SKM-1 treated with dmso at 0.1 percent for 144 hours (cell line): ENCODE results near the gene RTKN2.
A peak's percentile ranks its signal among the peaks of the same experiment; 100 is the strongest.
"Not testable (repeated sequence)": the region's sequence is repeated elsewhere in the genome, so short reads cannot be mapped to it uniquely, and the experiment has no call there.

Experiments used
- DNase-seq: peaks from one replicate; lab custom pipeline; 2025; ENCODE audit not compliant: unreplicated experiment; lab: John Stamatoyannopoulos, UW

Gene RTKN2, protein sequence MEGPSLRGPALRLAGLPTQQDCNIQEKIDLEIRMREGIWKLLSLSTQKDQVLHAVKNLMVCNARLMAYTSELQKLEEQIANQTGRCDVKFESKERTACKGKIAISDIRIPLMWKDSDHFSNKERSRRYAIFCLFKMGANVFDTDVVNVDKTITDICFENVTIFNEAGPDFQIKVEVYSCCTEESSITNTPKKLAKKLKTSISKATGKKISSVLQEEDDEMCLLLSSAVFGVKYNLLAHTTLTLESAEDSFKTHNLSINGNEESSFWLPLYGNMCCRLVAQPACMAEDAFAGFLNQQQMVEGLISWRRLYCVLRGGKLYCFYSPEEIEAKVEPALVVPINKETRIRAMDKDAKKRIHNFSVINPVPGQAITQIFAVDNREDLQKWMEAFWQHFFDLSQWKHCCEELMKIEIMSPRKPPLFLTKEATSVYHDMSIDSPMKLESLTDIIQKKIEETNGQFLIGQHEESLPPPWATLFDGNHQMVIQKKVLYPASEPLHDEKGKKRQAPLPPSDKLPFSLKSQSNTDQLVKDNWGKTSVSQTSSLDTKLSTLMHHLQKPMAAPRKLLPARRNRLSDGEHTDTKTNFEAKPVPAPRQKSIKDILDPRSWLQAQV

DNA sequence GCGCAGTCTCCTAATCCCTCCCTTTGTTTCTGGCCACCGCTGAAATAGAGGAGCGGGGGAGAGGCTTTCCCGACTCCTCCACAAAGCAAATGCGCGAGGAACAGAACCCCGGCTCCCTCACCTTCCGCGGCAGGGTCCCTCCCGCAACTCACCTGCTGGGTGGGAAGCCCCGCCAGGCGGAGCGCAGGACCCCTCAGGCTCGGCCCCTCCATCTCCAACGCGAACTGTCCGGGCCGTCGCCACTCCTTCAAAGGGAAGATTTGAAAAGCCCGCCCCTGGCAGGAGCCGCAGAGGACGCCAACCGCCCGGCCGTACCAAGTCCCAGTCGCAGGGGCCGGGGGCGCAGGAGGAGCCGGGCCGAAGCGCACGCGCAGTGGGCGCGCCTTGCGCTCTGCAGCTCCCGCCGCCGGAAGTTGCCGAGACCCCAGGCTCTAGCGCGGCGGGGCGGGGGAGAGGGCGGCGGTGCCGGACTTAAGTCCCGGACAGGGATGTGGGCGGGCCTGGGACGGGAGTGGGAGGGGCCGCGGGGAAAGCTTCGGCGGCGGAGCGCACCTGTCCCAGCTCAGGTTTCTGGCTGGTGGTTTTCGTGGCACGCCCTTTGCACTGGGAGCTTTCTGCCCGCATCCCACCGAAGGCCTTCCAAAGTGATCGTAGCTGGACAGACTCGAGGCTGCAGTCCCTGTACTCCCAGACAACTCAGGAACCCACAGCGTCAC lies at the start of gene RTKN2:
Gene RTKN2, minus strand, starts transcription at position 446 of the 716 bp plus-strand sequence. Its CDS starts 234 bp downstream, at position 212.
- DNase-seq, result peak; percentile 81

DNA sequence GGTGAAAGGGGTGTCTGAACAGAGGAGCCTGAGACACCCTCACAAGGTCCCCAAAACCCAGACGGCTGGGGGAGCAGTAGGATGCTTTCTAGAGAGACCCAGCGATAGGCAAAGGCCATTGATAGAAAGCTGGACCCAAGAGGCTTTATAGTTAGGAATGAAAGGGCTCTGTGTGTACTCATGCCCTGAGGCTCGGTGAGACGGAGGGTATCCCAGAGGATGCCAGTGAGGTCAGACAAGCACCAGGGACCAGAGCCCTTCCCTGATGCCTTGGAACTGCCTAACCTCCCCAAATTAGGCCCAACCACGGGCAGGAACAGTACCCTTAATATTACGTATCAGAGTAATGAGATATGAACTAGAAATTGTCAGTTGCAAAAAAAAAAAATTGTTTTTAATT lies 48.6 kb upstream of the RTKN2 start:
- no peak for DNase-seq

DNA sequence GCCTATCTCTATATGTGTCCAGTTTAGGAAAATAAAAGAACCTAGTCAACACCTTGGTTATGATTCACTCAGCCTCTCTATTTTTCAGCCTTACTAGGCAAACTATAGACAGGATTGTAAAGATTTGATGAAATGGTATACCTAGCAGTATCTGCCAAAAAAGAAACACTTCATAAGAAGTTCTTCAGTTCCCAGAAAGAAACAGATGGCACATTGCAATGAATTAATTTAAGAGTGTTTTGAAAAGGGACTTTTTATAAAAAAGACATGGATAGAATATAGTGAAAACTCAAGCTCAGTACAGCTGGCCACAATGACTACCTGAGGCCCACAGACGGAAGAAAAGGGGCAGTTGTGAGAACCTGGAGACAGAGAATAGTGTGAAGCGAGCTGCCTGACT lies 40.6 kb upstream of the RTKN2 start:
- no peak for DNase-seq

DNA sequence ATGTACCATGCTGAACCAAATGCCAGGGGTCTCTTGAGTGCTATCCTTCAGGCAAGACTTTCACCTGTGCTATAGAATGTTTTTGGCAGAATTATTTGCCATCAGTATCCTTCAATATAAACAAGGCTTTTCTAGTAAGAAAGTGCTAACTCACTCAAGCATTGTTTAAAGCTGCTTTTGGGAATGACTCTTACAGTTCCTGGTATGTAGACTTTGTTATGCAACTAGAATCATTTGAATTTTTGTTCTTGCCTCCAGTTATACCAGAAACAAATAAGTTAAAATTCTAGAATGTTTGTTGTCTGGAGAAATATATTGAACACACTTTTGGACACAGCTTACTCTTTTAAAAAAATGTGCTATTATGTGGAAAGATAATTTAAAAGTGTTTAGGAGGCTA lies 39.5 kb upstream of the RTKN2 start:
- no peak for DNase-seq

DNA sequence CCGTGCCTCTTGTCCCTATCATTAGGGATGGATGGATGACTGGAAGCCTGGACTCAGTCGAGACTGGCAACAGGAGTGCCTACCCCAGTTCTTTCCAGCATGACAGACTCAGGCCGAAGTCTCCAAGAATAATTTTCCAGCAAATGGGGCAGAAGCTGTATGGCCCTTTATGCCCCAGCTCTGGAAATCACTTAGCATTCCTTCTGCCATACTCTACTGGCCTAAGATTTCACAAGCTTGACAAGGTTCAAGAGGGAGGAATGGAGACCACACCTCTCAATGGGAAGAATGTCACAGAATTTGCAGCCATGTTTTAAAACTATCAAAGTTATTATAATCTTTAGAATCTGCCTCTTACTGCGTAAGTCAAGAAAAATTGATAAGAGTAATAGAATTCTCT lies 39.0 kb upstream of the RTKN2 start:
- no peak for DNase-seq

DNA sequence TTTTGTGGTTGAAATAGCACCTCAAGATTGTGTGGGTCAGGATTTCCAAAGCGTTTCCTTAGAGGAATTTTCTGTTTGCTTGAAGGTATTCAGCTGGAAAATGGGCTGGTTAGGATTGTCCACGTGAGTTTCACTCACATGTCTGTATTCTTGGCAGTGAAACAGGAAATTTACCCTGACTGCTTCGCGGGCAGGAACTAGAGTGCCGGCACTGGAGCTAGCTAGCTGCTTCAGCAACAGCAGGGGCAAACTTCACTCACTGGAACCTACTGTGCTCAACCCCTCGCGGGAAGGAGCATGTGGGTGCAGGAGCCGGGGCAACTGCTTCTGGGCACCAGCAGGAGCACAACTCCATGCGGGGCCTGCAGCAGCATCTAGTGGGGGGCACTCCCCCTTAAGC lies 38.0 kb upstream of the RTKN2 start:
- no peak for DNase-seq

DNA sequence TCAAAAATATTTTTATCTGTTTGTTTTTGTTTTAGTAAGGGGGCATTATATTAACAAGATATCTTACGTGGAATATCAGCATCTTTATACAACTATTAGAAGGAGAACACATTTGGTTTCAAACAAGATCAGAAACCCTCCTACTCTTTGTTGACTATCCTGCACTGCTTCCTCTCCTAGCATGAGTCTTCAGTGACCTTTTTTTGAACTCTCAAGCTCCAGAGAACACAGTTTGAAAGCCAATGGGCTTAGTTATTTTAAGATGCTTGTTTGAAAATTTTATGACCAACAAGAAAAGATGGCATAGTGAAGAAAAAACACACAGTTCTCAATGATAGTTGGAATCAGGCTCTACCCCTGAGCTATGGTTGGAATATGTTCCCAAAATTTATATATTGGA lies 37.2 kb upstream of the RTKN2 start:
- DNase-seq, result no peak

DNA sequence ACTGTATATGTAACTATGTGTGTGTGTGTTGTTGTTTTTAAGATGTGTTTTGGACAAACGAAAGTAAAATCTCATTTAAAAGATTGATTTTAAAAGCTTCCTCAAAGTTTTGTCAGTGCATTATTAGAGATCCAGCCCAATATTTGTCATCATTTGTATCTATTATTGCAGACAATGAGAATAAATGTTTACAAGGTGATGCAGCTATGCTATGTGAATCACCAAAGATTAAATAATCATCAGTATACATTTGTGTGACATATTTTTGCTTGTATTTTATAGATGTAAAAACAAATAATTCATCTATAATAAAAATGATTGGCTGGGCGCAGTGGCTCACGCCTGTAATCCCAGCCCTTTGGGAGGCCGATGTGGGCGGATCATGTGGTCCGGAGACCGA lies 35.3 kb upstream of the RTKN2 start:
- no peak for DNase-seq

DNA sequence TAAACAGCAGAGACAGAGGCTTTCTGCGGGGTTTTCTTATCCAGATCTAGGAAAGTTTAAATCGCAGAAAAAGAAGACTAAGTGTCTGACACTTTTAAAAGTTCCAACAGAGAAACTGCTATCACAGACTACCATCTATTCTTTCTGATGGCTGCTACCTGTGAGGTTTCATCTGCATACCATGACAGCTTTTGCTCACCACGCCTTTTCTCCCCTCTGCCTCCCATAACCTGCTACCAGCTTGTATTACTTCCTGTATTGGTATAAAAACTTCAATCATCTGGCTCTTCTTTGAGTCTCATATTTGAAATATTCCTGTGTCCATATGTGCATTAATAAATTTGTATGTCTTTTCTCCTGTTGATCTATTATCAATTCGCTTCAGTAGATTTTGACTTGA lies 34.1 kb upstream of the RTKN2 start:
- DNase-seq, result no peak

DNA sequence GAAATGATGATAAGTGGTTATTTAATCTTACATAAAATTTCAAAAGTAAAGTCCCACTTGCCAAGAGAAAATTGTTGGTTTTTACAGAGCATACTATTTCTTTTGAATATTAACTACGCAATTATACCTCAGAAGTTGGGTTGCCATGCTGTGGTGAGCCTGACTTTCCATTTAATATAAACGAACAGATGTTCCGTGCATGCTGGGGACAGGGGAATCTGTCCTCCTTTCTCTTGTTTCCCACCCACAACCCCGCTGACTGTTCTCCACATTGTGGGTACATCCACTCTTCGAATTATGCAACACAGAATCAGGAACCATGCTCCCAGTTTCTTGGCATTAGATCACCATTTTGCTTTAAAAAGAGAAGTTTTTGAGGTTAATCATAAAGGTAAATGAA lies 29.2 kb upstream of the RTKN2 start:
- DNase-seq, result no peak

DNA sequence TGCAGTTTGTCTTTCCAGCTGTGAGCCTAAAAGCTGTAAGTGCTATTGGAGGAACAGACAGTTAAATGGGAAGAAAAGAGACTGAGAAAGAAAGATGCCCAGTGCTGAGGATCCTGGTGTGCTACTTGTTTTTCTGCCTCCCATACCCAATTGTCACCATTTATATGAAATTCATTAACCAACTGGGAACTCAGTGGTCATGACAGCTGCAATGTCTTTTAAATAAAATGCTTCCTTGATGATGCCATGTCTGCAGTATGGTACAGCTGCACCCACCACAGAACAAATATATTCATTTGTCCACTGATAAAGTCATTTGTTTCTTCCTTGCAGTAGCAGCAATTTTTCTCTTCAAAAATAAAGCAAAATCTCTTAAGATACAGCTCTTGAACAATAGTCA lies 15.6 kb upstream of the RTKN2 start:
- DNase-seq, result no peak

DNA sequence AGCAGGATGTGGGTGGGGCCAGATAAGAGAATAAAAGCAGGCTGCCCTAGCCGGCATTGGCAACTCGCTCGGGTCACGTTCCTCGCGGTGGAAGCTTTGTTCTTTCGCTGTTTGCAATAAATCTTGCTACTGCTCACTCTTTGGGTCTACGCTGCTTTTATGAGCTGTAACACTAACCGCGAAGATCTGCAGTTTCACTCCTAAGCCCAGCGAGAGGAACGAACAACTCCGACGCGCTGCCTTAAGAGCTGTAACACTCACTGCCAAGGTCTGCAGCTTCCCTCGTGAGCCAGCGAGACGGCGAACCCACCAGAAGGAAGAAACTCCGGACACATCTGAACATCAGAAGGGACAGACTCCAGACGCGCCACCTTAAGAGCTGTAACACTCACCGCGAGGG lies 12.7 kb upstream of the RTKN2 start:
- not testable (repeated sequence) for DNase-seq

DNA sequence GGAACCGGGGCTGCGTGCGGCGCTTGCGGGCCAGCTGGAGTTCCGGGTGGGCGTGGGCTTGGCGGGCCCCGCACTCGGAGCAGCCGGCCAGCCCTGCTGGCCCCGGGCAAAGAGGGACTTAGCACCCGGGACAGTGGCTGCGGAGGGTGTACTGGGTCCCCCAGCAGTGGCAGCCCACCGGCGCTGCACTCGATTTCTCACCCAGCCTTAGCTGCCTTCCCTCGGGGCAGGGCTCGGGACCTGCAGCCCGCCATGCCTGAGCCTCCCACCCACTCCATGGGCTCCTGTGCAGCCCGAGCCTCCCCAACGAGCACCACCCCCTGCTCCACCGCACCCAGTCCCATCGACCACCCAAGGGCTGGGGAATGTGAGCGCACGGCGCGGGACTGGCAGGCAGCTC lies 11.7 kb upstream of the RTKN2 start:
- DNase-seq, result not testable (repeated sequence)

DNA sequence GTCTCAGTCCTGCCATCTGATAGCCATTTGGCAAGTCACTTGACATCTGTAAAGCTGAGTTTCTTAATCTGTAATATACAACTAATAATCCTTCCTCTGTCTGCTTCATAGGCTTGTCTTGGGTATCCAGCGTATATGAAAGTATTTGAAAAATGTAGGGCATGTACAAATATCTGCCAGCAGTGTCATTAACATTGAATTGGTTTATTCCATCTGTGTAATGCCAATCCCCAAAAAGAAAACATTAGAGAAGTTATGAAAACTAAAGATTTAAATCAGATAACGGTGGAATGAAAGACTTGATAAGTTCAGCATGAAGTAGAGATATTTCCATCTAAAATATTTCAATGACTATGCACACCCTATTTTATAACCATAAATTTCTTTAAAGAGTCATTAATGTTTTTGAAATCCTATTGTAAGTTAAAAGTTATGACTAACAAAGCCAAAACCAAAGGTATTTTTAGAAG lies 9.8 kb upstream of the RTKN2 start:
- no peak for DNase-seq

DNA sequence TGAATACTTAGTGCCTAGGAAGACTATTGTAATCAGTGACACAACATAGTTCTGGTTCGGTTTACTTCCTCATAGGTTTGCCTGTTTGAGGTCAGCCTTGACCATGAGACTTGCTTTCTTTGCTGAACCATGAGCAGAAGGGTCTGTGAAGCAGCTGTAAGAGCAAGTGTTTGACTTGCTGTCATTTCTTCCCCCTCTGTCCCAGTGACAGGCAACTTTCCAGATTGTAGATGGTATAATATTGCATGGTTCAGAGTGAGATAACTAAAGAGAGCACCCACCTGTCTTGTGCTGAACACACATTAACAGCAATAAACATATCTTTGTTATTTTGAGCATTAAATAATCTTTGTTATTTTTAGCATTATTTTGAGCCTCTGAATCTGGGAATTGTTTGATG lies 9.3 kb upstream of the RTKN2 start:
- peak; percentile 4 for DNase-seq

DNA sequence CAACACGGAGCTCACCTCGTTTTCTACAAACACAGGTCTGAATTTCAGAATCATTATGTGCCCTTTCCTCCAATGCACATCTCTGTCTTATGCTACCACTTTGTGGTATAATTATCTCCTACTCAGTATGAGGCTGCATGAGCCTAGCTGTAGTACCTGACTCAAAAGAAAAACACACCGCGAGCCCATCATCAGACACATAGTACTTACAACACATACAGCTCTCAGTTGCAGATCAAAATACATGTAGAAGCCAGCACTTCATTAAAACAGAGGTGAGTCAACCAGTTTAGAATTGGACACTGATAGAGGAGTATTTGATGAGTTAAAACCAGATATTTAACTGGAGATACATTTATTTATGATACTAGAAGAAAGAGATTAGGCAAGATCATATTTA lies 1.4 kb upstream of the RTKN2 start:
- DNase-seq, result no peak

DNA sequence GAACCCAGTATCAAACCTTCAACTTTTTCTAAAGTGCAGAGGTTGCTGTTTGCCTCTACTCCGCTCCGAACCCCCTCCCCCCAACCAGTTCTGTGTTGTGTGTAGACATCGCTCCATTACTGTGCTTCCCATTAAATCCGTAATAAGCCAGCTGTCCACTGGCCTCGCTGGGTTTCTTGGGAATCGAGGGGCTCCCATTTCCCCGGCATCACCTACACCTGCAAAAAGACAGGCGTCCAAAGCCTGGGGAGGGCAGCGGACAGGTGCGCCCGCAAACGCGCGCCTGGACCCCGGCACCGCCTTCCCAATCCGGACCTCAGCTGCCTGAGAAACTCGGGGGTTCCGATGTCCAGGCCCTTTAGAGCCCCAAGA lies 631 bp downstream of the RTKN2 start:
- DNase-seq, result no peak

DNA sequence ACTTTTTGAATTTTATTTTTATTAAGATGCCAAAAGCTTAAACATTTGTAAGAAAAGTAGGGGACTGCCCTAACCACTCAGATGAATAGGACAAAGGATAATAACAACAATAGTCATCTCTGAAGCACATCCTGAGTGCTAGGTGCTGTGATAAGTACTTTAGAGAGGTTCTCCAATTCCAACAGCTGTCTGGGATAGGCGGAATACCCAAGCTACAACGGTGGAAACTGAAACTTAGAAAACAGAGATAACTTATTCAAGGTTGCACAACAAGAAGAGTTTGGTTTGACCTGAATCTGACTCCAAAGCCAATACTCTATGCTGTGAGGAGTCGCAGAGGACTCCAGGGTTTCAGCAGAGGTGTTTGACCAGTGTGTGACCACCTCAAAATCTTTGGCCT lies 2.0 kb downstream of the RTKN2 start:
- no peak for DNase-seq

DNA sequence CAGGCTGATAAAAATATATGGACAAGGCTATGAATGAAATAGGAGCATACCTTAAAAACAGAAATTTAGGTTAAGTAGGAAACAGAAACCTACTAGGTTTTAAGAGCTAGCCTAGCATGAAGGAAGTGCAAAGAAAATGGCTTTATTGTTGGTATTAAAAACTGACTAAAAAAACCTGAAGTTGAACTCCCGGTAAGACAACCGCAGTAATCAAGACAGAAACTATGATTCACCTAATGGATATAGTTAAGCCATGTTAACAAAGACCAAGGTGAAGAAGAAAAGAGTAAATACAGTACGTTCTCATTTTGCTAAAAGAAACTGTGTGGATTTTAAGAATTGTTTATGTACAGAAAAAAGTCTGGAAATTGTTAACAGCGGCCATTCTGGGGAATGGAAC lies 2.5 kb downstream of the RTKN2 start:
- no peak for DNase-seq

DNA sequence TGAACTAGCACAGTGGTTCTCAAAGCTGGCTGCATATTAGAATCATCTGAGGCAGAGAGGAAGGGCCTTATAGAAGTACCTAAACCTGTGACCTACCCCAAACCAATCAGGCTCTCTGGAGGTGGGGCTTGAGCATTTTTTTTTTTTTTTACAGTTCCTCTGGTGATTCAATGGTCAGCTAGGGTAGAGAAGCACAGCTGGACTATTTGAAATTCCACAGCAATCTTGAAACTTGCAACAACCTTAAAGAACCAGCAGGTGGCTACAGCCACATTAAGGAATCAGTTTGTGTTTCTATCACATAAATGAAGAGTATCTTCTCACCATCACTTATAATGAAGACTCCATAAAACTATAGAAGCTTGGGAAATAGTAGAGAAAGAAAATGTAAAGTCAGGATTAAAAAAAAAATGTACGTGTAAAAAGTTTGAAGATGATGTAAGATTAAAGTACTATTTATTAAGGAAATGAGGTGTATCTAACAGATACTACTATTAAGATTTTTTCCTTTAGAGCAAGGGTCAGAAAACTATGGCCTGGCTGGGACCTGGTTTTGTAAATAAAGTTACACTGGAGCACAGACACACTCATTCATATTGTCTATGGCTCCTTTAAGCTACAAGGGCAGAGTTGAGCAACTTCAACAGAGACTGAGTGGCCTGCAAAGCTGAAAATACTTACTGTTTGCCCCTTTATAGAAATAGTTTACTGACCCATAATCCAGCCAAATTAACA lies 3.8 kb downstream of the RTKN2 start:
- DNase-seq, result peak; percentile 44

DNA sequence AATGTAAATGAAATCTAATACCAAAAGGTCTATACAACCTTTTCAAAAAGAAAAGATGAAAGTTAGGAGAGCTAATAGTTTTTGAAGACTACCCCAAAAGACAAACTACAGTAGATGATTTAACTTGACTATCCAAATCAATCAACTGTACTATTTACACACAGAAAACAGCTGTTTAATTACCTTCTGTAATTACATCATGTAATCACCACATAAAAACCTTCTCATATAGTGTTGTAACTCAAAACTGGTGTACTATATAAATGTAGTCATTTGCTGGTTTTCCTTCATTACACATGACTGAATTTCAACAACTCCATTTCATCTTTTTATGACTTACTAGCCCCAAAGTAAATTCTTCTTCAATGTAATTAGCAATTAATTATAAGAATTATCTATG lies 4.5 kb downstream of the RTKN2 start:
- no peak for DNase-seq
